ENCODE measurements around the gene PDCD2L.
"Not testable (repeated sequence)": the region's sequence is repeated elsewhere in the genome, so short reads cannot be mapped to it uniquely, and the experiment has no call there.

The PDCD2L gene

GRCh38 chr19:34387446-34387810 lies 16.8 kb upstream of the PDCD2L start:
- Histone ChIP-seq H2AFZ (no peak overlapping the region), H3K79me2 (peaks cover 75% of the 10 kb centered on the region), H3K27me3 (ENCODE audit: control insufficient read depth, insufficient read depth, low read length) (no peaks in the 10 kb centered on the region), H3K4me2 (ENCODE audit: low read length) (no peak overlapping the region), H3K4me3 (ENCODE audit: low read depth, low read length) (no peak overlapping the region), H3K36me3 (ENCODE audit: control insufficient read depth, insufficient read depth, low read length) (no peaks in the 10 kb centered on the region), H3K27ac (no peak overlapping the region), H3K9ac (no peak overlapping the region), H3K9me3 (ENCODE audit: control insufficient read depth, low read length) (no peaks in the 10 kb centered on the region), H3K4me1 (no peaks in the 10 kb centered on the region)
- TF ChIP-seq CTCF (IDR thresholded peaks at IDR 0.05): no peak

GRCh38 chr19:34388745-34389144 lies 15.5 kb upstream of the PDCD2L start:
- H3K27ac ChIP-seq; H3K4me1 ChIP-seq; H3K36me3 ChIP-seq (ENCODE audit: control insufficient read depth, insufficient read depth, low read length); H3K9ac ChIP-seq; H3K9me3 ChIP-seq (ENCODE audit: control insufficient read depth, low read length); H3K4me3 ChIP-seq (ENCODE audit: low read depth, low read length); H2AFZ ChIP-seq; H3K4me2 ChIP-seq (ENCODE audit: low read length); H3K27me3 ChIP-seq (ENCODE audit: control insufficient read depth, insufficient read depth, low read length): not testable (repeated sequence)
- H3K79me2 ChIP-seq: peaks cover 62% of the 10 kb centered on the region

GRCh38 chr19:34391813-34392212 lies 12.4 kb upstream of the PDCD2L start:
- H3K4me2 ChIP-seq (ENCODE audit: low read length): no peak overlapping the region
- H2AFZ ChIP-seq: no peak overlapping the region
- H3K9ac ChIP-seq: no peak overlapping the region
- no peaks in the 10 kb centered on the region for H3K27me3 ChIP-seq (ENCODE audit: control insufficient read depth, insufficient read depth, low read length)
- H3K36me3 ChIP-seq (ENCODE audit: control insufficient read depth, insufficient read depth, low read length): no peaks in the 10 kb centered on the region
- no peak for TF ChIP-seq CTCF (IDR thresholded peaks at IDR 0.05)
- H3K27ac ChIP-seq: no peak overlapping the region
- H3K4me3 ChIP-seq (ENCODE audit: low read depth, low read length): no peak overlapping the region
- H3K79me2 ChIP-seq: peaks cover 38% of the 10 kb centered on the region
- H3K9me3 ChIP-seq (ENCODE audit: control insufficient read depth, low read length): no peaks in the 10 kb centered on the region
- no peaks in the 10 kb centered on the region for H3K4me1 ChIP-seq

- no peak for TF ChIP-seq CTCF (IDR thresholded peaks at IDR 0.05)
Observed at GRCh38 chr19:34393031-34393430, 11.2 kb upstream of the PDCD2L start.

GRCh38 chr19:34393629-34394028 lies 10.6 kb upstream of the PDCD2L start:
- Histone ChIP-seq H3K4me3 (ENCODE audit: low read depth, low read length) (no peak overlapping the region), H3K36me3 (ENCODE audit: control insufficient read depth, insufficient read depth, low read length) (no peaks in the 10 kb centered on the region), H3K79me2 (peaks cover 31% of the 10 kb centered on the region), H3K9ac (no peak overlapping the region), H3K4me2 (ENCODE audit: low read length) (no peak overlapping the region), H3K4me1 (no peaks in the 10 kb centered on the region), H2AFZ (no peak overlapping the region), H3K27me3 (ENCODE audit: control insufficient read depth, insufficient read depth, low read length) (no peaks in the 10 kb centered on the region), H3K9me3 (ENCODE audit: control insufficient read depth, low read length) (no peaks in the 10 kb centered on the region), H3K27ac (no peak overlapping the region)
- no peak for TF ChIP-seq CTCF (IDR thresholded peaks at IDR 0.05)

More at GRCh38 chr19:34393031-34393430, 11.2 kb upstream of the PDCD2L start:
- Histone ChIP-seq H3K27ac (no peak overlapping the region), H3K4me3 (ENCODE audit: low read depth, low read length) (no peak overlapping the region), H3K36me3 (ENCODE audit: control insufficient read depth, insufficient read depth, low read length) (no peaks in the 10 kb centered on the region), H3K9me3 (ENCODE audit: control insufficient read depth, low read length) (no peaks in the 10 kb centered on the region), H2AFZ (no peak overlapping the region), H3K4me1 (no peaks in the 10 kb centered on the region), H3K79me2 (peaks cover 35% of the 10 kb centered on the region), H3K27me3 (ENCODE audit: control insufficient read depth, insufficient read depth, low read length) (no peaks in the 10 kb centered on the region), H3K9ac (no peak overlapping the region), H3K4me2 (ENCODE audit: low read length) (no peak overlapping the region)

All from parathyroid adenoma (tissue), 2 donors.